Progenitor cell of endocrine pancreas (in vitro differentiated cells): Measurements from ENCODE around the gene YPEL2. TPM values are rescaled to one million over a fixed set of nuclear protein-coding genes. Genes with fewer than 3 reads are reported as not detected.

ENCODE experiments used
- DNase-seq: peaks from one replicate; pipeline ENCODE4 v3.0.0; 2021; ENCODE audit warnings: low spot score; ENCODE audit not compliant: unreplicated experiment
- H3K27ac Mint-ChIP-seq: 2 replicates; pipeline ENCODE4 v1.8.0; 2021; ENCODE audit warnings: mild to moderate bottlenecking, moderate library complexity, mixed read lengths
- H3K27me3 Mint-ChIP-seq: 2 replicates; pipeline ENCODE4 v1.8.0; 2021; ENCODE audit warnings: mixed read lengths
- H3K36me3 Mint-ChIP-seq: 2 replicates; pipeline ENCODE4 v1.8.0; 2022; ENCODE audit warnings: mixed read lengths; ENCODE audit not compliant: insufficient read depth
- H3K4me1 Mint-ChIP-seq: 2 replicates; pipeline ENCODE4 v1.8.0; 2021; ENCODE audit warnings: low read depth, mixed read lengths
- H3K4me3 Mint-ChIP-seq: 2 replicates; pipeline ENCODE4 v1.8.0; 2021; ENCODE audit warnings: low read depth, mild to moderate bottlenecking, moderate library complexity, mixed read lengths
- H3K9me3 Mint-ChIP-seq: 2 replicates; pipeline ENCODE4 v1.8.0; 2021; ENCODE audit warnings: low read depth, mixed read lengths
- total RNA-seq: library from RNA; stranded (reverse); gene quantifications from 2 replicates; pipeline ENCODE4 v1.2.1, GENCODE V29; 2021
- TF ChIP-seq, protein P1 (sequence below): fragments of 200-600 bp; sonication (generic); IDR thresholded peaks from one replicate; pipeline ENCODE4 v1.5.0; 2021; ENCODE audit warnings: antibody characterized with exemption, mild to moderate bottlenecking; ENCODE audit not compliant: unreplicated experiment

Gene YPEL2
- total RNA-seq, 1 donor from 2014 or later = 39.9 TPM

DNA sequence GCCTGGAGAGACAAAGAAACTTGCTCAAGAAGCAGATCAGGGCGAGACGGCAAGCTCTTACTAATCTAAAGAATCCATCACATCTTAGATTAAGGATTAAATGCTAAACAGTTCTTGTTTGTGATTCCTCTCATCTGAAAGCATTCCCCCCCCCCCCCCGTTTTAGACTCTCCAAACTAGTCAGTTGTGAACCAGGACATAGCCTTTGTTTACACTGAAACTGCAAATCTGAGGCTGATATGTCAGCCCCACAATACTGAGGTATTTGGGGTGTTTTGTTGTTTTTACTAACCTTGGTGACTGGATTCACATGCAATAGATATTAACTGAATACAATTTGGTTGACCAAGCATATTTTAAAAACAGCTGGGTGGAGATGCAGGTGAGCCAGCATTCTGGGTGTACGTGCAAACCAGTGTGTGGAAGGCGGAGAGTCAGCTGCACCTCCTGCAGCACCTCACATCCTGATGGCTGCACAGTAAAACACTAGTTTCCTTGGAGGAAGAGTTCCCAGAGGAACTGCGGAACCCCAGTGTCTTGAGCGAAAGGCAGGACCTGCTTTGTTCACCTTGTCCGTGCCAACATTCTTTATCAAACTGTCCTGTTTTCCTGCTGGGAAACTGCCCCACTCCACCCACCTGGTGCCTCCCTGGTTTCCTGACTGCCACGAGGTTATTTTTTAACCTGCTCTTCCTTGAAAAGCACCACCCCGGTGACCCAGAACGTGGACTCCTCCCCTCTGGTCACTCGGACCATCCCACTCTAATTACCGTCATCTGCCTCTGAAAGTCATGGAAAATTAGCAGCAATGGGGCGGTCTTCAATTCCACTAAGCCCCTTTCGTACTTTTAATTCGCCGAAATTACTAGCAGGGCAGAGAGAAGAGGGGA lies 1.2 kb upstream of the YPEL2 start:
- no peaks in the 10 kb centered on the region for H3K36me3 Mint-ChIP-seq
- H3K27me3 Mint-ChIP-seq = no peaks in the 10 kb centered on the region
- peaks cover 54% of the 10 kb centered on the region for H3K4me1 Mint-ChIP-seq
- no peaks in the 10 kb centered on the region for H3K9me3 Mint-ChIP-seq
- H3K4me3 Mint-ChIP-seq = peak overlapping the region; percentile 68
- peak; percentile 27 for DNase-seq
- TF ChIP-seq, protein P1, sequence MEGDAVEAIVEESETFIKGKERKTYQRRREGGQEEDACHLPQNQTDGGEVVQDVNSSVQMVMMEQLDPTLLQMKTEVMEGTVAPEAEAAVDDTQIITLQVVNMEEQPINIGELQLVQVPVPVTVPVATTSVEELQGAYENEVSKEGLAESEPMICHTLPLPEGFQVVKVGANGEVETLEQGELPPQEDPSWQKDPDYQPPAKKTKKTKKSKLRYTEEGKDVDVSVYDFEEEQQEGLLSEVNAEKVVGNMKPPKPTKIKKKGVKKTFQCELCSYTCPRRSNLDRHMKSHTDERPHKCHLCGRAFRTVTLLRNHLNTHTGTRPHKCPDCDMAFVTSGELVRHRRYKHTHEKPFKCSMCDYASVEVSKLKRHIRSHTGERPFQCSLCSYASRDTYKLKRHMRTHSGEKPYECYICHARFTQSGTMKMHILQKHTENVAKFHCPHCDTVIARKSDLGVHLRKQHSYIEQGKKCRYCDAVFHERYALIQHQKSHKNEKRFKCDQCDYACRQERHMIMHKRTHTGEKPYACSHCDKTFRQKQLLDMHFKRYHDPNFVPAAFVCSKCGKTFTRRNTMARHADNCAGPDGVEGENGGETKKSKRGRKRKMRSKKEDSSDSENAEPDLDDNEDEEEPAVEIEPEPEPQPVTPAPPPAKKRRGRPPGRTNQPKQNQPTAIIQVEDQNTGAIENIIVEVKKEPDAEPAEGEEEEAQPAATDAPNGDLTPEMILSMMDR = no peak
- peak overlapping the region; percentile 96 for H3K27ac Mint-ChIP-seq

DNA sequence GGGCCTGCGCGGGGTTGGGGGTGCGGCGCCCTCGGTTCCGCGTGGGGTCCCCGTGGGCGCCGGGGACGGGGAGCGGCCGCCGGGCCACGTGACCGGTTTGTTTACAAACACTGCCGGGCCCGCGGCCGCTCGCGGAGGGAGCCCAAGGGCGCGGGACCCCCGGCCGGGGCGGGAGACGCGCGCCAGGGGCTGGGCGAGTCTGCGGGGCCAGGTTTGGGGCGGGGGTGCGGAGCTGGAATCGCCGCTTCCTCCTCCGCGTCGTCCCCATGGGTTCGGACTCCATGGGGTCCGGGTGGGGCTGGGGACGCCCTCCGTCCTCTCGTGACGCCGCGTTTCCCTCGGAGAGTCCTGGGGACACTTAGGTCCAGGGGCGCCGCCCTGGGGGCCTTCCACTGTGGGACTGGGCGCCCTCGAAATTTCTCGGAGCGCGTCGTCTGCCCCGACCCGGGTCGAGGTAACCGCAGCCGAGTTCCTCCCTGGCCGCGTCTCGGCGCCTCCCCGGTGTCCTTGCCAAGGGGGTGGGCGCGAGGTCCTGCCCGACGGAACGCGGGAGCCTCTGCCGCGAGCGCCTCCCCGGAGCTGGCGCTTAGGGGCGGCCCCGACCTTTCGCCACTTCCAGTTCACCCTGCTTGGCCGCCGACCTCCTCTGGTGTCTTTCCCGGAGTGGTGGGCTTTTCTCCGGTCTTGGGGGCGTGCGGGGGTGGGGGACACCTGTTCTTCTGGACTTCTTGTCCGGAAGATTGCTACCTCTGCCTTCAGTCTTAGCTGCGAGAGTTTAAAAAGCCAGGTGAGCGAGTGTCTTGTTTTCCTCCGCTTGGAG lies 684 bp downstream of the YPEL2 start:
- H3K36me3 Mint-ChIP-seq = no peaks in the 10 kb centered on the region
- DNase-seq = peak; percentile 24
- TF ChIP-seq, protein P1 = no peak
- no peaks in the 10 kb centered on the region for H3K27me3 Mint-ChIP-seq
- peaks cover 68% of the 10 kb centered on the region for H3K4me1 Mint-ChIP-seq
- H3K9me3 Mint-ChIP-seq = no peaks in the 10 kb centered on the region
- peak overlapping the region; percentile 96 for H3K4me3 Mint-ChIP-seq
- peak overlapping the region; percentile 94 for H3K27ac Mint-ChIP-seq

DNA sequence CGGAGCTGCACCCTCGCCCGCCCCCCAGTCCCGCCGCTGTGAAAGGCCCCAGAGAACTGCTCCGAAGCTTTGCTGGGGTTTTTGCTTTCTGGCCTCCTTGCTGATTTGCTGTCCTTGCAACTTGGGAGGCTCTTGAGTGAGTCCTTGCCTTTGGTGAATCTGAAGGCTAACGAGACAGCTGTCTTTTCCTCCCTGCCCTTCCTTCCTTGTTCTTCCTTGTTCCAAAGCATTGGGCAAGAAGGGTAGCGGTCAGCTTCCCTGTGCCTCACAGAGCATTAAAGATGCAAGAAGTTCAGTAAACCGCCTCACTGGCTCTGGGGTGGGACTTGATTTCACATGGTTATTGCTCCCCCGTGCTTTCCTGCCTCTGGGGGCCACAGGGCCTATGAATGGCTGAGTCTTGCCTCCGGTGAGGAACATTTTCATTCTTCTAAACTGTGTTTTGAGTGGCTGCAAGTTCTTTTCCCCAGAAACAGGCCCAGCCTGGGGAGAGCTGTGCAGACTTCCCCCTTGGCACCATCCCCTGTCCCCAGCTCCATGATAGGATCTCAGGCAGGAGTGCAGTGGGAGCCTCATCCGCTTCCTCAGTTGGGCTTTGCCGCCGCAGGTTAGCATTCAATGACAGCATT lies 1.4 kb downstream of the YPEL2 start:
- Mint-ChIP-seq H3K4me1 (peaks cover 65% of the 10 kb centered on the region), H3K27ac (peak overlapping the region; percentile 94), H3K36me3 (no peaks in the 10 kb centered on the region), H3K27me3 (no peaks in the 10 kb centered on the region), H3K9me3 (no peaks in the 10 kb centered on the region), H3K4me3 (peak overlapping the region; percentile 96)
- TF ChIP-seq, protein P1 = no peak
- no peak for DNase-seq

DNA sequence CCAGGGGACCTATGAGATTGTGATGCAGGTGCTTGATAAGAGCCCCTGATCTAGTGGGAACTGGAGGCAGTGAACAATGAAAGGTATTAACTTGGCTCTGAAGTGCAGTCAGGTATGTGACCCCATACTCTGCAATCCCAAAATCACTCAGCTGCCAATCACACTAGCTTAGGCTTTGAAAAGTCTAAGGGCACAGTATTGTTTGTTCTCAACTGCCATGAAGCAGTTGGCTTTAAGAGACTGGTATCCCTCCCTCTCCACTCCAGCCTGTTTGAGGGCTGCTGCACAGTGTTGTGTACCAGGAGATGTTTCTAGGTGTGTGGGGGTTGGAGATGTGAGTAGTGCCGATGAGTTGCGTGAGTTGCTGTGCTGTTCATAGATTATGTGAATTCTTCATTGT lies 2.4 kb downstream of the YPEL2 start:
- H3K36me3 Mint-ChIP-seq = no peaks in the 10 kb centered on the region
- peak overlapping the region; percentile 96 for H3K4me3 Mint-ChIP-seq
- DNase-seq = no peak
- H3K27me3 Mint-ChIP-seq = no peaks in the 10 kb centered on the region
- TF ChIP-seq, protein P1 = no peak
- H3K27ac Mint-ChIP-seq = peak overlapping the region; percentile 84
- no peaks in the 10 kb centered on the region for H3K9me3 Mint-ChIP-seq
- H3K4me1 Mint-ChIP-seq = peaks cover 64% of the 10 kb centered on the region

DNA sequence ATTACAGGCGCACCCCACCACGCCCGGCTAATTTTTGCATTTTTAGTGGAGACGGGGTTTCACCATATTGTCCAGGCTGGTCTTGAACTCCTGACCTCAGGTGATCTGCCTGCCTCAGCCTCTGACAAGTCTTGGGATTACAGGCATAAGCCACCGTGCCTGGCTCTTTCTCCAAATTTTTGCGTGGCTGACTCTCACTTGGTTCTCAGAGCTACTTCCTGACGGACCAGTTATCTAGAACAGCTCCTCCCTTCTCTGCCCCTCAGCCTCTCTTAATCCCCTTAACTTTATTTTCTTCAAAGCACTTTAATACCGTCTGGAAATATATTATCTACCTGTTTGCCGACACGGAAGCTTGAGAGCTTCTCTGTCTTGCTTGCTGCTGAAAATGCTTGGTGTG lies 4.2 kb downstream of the YPEL2 start:
- TF ChIP-seq, protein P1 = no peak
- Mint-ChIP-seq H3K27me3 (no peaks in the 10 kb centered on the region), H3K4me3 (no peak overlapping the region), H3K27ac (no peak overlapping the region), H3K9me3 (no peaks in the 10 kb centered on the region), H3K36me3 (no peaks in the 10 kb centered on the region), H3K4me1 (peaks cover 49% of the 10 kb centered on the region)
- no peak for DNase-seq
